HUDEP-2 (cell line): ENCODE measurements around the gene DOCK9.
"Not testable (repeated sequence)": the region's sequence is repeated elsewhere in the genome, so short reads cannot be mapped to it uniquely, and the experiment has no call there.

Experiments used
- DNase-seq, 76 experiments: peaks; one replicate each; lab custom pipeline; 2025; ENCODE audit not compliant: unreplicated experiment in 76 of 76; lab: John Stamatoyannopoulos, UW

Gene DOCK9

DNA sequence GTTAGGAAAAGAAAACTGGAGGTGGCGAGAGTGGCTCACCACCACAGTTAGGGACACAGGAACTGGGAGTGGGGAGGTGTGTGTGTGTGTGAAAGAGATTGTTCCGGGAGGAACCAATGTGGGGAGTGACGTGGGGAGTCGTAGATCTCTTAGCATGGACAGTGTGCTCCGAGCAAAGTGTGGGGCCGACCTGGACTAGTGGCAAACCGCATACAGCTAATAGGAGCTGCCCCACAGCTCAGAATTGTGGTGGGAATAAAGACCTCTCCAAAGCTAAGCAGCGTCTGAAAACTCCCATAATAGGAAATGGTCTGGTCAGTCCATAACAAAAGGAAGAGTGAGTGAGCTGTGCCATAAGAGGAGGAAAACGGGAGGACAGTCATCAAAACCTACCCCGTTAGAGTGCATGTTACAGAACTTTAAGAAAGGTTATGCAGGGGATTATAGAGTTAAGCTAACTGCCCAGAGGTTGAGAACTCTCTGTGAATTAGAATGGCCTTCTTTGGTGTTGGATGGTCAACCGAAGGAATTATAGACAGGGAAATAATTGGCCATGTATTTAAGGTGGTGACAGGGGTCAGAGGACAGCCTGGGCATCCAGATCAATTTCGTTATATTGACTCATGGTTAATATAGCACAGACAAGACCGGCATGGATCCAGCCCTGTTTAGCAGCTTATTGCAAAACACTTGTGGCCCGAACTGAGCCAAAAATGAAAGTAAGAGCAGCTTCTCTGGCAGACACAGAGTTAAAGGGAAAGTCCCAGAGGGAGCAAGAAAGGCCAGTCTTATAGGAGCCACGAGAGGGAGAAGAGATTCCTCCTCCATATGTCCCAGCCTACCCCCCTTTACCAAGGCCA lies 216.5 kb downstream of the DOCK9 start:
- DNase-seq, result no peak

DNA sequence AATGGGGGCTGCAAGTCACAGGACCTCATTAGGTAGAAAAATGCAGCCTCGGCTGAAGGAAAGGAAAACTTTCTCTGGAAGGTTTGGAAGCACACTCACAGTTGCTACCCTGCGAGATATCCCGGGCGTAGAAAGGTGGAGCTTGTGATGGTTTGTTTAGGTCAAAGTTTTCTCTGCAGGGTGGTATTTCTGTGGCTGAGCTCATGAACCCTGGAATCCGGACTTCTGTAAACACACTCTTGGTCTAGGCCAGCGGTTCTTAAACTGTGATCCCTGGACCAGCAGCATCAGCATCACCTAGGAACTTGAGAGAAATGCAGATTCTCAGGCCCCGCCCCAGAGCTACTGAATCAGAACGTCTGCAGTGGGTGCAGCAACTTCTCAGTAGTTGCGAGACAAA lies 222.1 kb downstream of the DOCK9 start:
- DNase-seq, result no peak

DNA sequence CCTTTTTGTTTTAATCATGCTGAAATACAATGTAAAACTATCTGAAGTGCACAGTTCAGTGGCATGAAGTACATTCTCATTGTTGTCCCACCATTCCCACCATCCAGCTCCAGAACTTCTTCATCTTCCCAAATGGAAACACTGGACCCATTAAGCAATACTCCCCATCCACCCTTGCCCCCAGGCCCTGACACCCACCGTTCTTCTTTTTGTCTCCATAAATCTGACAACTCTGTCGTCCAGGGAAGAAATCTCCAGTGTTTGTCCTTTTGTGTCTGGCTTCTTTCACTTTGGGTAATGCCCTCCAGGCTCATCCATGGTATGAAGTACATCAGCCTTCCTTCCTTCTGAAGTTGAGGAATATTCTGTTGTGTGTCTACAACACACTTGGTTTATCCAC lies 222.7 kb downstream of the DOCK9 start:
- DNase-seq, result no peak

DNA sequence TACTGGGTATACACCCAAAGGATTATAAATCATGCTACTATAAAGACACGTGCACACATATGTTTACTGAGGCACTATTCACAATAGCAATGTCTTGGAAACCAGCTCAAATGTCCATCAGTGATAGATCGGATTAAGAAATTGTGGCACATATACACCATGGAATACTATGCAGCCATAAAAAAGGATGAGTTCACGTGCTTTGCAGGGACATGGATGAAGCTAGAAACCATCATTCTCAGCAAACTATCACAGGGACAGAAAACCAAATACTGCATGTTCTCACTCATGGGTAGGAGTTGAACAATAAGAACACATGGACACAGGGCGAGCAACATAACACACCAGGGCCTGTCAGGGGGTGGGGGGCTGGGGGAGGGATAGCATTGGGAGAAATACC lies 223.4 kb downstream of the DOCK9 start:
- DNase-seq, result not testable (repeated sequence)

DNA sequence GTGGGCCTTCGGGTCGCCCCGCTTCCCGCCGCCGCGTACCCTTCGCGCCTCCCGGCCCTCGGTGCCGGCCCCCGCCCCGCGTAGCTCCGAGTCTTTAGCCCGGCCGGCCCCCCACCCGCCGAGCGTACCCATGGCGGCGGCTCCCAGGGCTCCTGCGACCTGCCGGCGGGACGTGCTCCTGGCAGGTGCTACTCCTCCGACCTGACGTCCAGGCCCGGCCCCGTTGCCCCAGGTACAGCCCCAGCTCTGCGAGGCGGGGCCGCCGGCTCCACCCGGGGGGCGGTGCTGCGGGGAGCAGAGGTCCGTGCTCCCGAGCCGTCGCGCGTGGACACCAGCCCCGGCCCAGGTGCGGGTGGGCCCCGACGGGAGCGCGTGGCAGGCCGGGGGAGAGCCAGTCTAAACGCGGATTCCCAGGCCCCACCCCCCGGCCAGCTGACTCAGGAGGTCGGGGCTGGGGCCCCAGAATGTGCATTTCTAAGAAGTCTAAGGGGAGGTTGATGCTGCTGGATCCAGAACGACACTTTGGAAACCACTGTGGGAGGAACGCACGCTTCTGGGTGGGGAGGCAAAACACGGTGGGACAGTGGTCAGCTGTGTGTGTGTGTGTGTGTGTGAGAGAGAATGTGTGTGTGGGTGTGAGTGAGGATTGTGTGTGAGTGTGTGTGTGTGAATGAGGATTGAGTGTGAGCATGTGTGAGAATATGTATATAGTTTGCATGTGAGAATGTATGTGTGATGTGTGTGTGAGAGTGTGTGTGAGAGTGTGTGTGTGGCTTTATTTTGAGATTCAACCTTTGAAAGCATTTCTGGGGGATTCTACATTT lies 225.2 kb downstream of the DOCK9 start, which contains the start of gene SLC15A1:
Gene SLC15A1, minus strand, starts transcription at position 206 of the 824 bp plus-strand sequence. Its CDS starts 74 bp downstream, at position 132.
- DNase-seq, result no peak

DNA sequence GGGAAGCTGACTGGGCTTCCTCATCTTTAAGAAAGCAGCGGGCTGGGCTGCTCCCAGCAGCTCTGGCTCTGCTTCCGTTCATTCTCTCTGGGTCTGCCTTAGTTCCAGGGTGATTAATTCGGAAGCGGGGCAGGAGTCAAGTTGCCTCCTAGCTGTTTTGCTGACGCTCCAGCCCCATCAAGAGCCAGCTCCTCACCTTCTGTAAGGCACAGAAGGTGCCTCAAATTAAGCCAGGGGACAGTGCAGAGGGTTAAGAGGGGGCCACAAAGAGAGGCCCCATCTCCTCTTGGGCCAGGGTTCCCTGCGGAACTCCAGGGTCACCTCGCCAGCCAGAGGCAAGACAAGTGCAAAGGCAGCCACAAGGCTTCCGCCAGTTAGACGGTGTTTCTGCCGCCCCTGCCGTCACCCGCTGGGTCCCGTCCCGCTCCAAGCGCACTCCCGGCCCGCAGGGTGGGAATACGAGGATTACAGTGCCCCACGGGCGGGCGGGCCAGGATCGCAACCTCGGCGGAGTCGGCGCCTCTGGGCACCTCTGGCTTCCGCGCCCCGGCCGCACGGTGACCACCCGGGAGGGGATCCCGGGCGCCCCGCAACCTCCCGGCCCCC lies 225.9 kb downstream of the DOCK9 start:
- DNase-seq, result no peak

DNA sequence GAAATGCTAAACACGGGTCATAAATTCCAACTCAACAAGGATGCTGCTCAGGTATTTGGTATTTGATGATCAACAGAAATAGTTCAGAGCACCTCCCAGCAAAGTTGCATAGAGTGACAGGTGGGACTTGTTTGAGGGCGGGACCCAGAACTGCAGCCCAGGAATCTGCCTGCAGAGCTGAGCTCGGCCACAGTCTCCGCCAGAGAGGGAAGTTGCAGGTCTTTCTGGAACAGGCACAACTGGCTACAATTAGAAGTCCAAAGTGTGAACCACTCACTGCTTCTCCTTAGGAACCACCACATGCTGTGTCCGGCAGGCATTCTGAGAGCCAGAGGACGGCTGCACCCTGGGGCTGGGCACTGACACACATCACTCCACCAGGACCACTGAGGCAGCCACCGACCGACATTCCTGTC lies 226.5 kb downstream of the DOCK9 start:
- DNase-seq, result no peak

DNA sequence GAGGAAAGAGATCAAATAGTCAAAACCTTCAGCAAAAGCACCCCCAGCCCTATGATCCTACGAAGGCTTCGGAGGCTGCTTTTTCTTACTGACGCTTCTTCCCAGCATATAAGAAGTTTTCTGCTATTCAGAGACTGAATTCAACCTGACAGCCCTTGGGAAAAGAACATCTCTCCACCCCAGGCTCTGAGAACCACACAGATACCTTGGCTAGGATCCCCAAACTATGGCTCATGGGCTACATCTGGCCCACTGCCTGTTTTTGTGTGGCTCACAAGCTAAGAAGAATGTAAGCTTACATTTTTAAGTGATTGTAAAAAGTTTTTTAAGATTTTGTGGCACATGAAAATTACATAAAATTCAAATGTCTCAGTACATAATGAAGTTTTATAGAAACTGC lies 228.4 kb downstream of the DOCK9 start:
- no peak for DNase-seq

DNA sequence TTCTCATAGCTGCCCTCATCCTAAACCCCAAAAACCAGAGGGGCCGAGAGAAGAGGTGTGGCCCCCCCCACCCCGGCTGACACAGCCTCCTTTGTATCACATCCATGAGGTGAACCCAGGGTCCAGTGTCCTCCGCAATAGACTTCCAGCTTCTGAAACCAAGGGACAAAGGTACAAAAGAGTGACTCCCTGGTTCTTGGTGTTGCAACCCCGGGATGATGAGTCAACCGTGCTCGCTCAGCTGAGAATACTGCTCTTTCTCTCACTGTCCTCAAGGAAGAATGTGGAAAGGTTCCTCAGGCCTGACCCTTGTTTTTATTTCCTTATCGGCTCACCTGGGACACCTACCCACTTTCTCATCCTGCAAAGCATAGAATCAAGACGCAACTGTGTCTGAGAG lies 230.9 kb downstream of the DOCK9 start:
- DNase-seq, result no peak
